Motor neuron (in vitro differentiated cells): ENCODE data around the gene USP48. TPM values are rescaled to one million over a fixed set of nuclear protein-coding genes. Genes with fewer than 3 reads are reported as not detected.

Experiments
- ATAC-seq, 8 experiments: fragments of 200-7000 bp; cut with Tn5 transposase; replicated peaks in 6 of 8; 2 replicates each; pipeline ENCODE4 v1.8.0; 2021; ENCODE audit warnings: mild to moderate bottlenecking in 8 of 8, moderate library complexity in 8 of 8
- H3K27ac ChIP-seq, 2 donors: fragments of 250-450 bp; sonication (Bioruptor Pico); 2 replicates each; pipeline ENCODE4 v1.9.0; 2021; ENCODE audit warnings: antibody characterized with exemption in 2 of 2, mild to moderate bottlenecking in 2 of 2, moderate library complexity in 1 of 2
- H3K4me1 ChIP-seq, 2 donors: fragments of 250-450 bp; sonication (Bioruptor Pico); replicated peaks in 1 of 2; 2 replicates each; pipeline ENCODE4 v1.6.1; 2021; ENCODE audit warnings: antibody characterized with exemption in 2 of 2, mild to moderate bottlenecking in 2 of 2, moderate library complexity in 1 of 2
- H3K4me3 ChIP-seq, 5 donors: fragments of 250-450 bp; sonication (Bioruptor Pico); 2 replicates each; pipeline ENCODE4 v1.9.0; 2021; ENCODE audit warnings: antibody characterized with exemption in 5 of 5, mild to moderate bottlenecking in 5 of 5, moderate library complexity in 4 of 5
- WGBS, 10 experiments: fragments of 450-650 bp; shearing (Covaris generic); methylation state at CpG; one replicate each; pipeline ENCODE4 v1.0.0; 2022; 5-methylcytosine and 5-hydroxymethylcytosine counted together
- in situ Hi-C, 9 experiments: fragments of 400-800 bp; cut with MboI; loops; one replicate each; pipeline ENCODE4 v1.15.0; 2021; ENCODE audit warnings: low sequenced_read_pairs in 9 of 9, low pct_unique_long_range_greater_than_20kb in 2 of 9; ENCODE audit not compliant: unreplicated experiment in 9 of 9
- total RNA-seq, 8 experiments: library from RNA; unstranded; fragments of 300-600 nt; gene quantifications; 2 replicates each; pipeline versions ENCODE4 v1.2.3 to v1.2.4, GENCODE V29; 2022

USP48 gene
- total RNA-seq, 8 experiments from 2014 or later, result 34.1 to 84.9 (median 54.9) TPM

GRCh38 chr1:21647431-21648351 is 135.3 kb downstream of the USP48 start:
- in situ Hi-C loops, result loop anchor here in 1 of 9 experiments (25.0 kb wide), 1 partner anchor 410 kb away; no protein-coding TSS in a partner anchor
- Histone ChIP-seq H3K4me3 (no peak overlapping the region), H3K27ac (peak overlapping the region in 1 of 2 donors; percentile 16), H3K4me1 (peaks cover 16 to 34% of the 10 kb centered on the region in 2 donors)
- WGBS, 10 experiments, result 6 to 69% (median 39%) methylated on average over 3 to 16 of the region's 19 CpGs; no CpG with 5 or more reads in 2 of the 10 experiments
- peak; percentile 3 to 71 (median 24) for ATAC-seq

DNA sequence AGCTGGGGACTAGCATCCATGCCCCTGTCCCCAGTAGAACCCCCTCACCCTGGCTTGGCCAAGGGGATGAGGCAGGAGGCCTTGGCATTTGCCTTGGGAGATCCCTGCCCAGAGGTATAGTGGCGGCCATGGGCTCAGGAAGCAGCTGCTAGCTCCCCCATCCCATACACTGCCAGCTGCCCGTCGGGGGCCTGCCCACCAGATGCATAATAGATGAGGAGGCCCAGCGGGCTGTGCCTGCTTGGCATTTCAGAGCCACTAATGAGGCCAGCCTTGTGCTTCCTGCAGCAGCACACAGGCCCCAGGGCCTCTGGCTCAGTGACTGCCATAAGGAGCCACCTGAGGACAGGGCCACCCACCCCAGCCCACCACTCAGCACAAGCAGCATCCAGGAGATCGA is 137.4 kb downstream of the USP48 start:
- ATAC-seq, result peak in 3 of 8 experiments; percentile 17 to 47 (median 38)
- WGBS, 10 experiments, result 0 to 100% (median 78%) methylated on average over 1 to 5 of the region's 5 CpGs; no CpG with 5 or more reads in 5 of the 10 experiments
- in situ Hi-C loops, result loop anchor here in 1 of 9 experiments (25.0 kb wide), 1 partner anchor 408 kb away; no protein-coding TSS in a partner anchor
- Histone ChIP-seq H3K27ac (no peak overlapping the region), H3K4me1 (peaks cover 8 to 22% of the 10 kb centered on the region in 2 donors), H3K4me3 (no peak overlapping the region)

GRCh38 chr1:21644906-21645305 is 138.0 kb downstream of the USP48 start:
- ATAC-seq, result no peak
- Histone ChIP-seq H3K4me1 (peaks cover 9 to 18% of the 10 kb centered on the region in 2 donors), H3K4me3 (no peak overlapping the region), H3K27ac (no peak overlapping the region)
- WGBS, 10 experiments, result 0 to 100% (median 68%) methylated on average over 1 to 5 of the region's 5 CpGs; no CpG with 5 or more reads in 2 of the 10 experiments
- in situ Hi-C loops, result loop anchor here in 1 of 9 experiments (25.0 kb wide), 1 partner anchor 408 kb away; no protein-coding TSS in a partner anchor

GRCh38 chr1:21644348-21644747 is 138.6 kb downstream of the USP48 start:
- ATAC-seq, result no peak
- WGBS, 10 experiments, result 17 to 100% (median 86%) methylated on average over 1 to 9 of the region's 10 CpGs; no CpG with 5 or more reads in 2 of the 10 experiments

DNA sequence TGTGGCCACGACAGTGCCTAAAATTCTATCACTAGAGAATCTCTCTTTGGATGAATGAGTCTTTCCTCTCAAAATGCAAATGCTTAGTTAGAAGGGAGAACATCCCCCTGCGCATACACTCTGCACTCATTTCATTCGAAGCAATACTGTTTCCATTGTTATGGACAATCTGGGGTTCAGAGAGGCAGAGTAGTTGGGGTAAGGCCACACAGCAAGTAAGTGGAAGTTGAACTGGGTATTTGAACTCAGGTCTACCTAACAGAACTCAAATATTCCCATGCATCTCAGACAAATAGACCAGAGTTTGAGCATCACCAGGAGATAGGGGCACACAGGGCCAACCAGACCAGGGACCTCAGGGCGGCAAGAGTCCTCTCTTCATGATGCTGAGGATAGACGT is 139.3 kb downstream of the USP48 start:
- Histone ChIP-seq H3K27ac (no peak overlapping the region), H3K4me1 (peaks cover 19 to 29% of the 10 kb centered on the region in 2 donors), H3K4me3 (no peak overlapping the region)
- no peak for ATAC-seq
- 57 to 100% (median 80%) methylated on average over 1 to 5 of the region's 5 CpGs; no CpG with 5 or more reads in 1 of the 10 experiments for WGBS, 10 experiments
- in situ Hi-C loops, result loop anchor here in 1 of 9 experiments (25.0 kb wide), 1 partner anchor 406 kb away; no protein-coding TSS in a partner anchor

More at GRCh38 chr1:21644348-21644747, 138.6 kb downstream of the USP48 start:
- H3K4me3 ChIP-seq, result no peak overlapping the region
- peaks cover 14 to 22% of the 10 kb centered on the region in 2 donors for H3K4me1 ChIP-seq
- in situ Hi-C loops, result loop anchor here in 1 of 9 experiments (25.0 kb wide), 1 partner anchor 407 kb away; no protein-coding TSS in a partner anchor
- H3K27ac ChIP-seq, result no peak overlapping the region

- no peak for ATAC-seq
- in situ Hi-C loops, result loop anchor here in 1 of 9 experiments (25.0 kb wide), 1 partner anchor 405 kb away; no protein-coding TSS in a partner anchor
- WGBS, 10 experiments, result 75 to 100% (median 88%) methylated on average over 1 to 10 of the region's 19 CpGs; no CpG with 5 or more reads in 4 of the 10 experiments
- Histone ChIP-seq H3K4me1 (peaks cover 18 to 22% of the 10 kb centered on the region in 2 donors), H3K27ac (no peak overlapping the region), H3K4me3 (no peak overlapping the region)
Measured at GRCh38 chr1:21641967-21642739, 140.8 kb downstream of the USP48 start.

DNA sequence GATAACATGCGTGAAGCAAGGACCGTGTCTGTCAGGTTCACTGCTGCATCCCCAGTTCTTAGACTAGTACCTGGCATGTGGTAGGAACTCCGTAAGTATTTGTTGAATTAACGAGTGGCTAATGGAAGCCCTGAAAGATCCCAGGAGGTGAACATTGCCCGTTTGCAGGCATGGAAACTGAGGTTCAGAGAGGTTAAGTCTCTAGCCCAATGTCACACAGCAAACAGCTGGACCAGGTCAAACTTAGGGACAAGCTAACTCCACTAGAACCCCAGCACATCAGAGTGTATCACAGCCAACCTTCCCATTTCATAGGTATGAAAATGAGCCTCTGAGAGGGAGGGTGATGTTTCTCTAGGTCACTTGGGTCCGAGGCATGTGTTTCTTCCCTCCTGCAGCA is 141.4 kb downstream of the USP48 start:
- in situ Hi-C loops, result loop anchor here in 1 of 9 experiments (25.0 kb wide), 1 partner anchor 404 kb away; no protein-coding TSS in a partner anchor
- WGBS, 10 experiments, result 0 to 100% (median 73%) methylated on average over 1 to 5 of the region's 6 CpGs; no CpG with 5 or more reads in 1 of the 10 experiments
- ATAC-seq, result no peak
- Histone ChIP-seq H3K27ac (no peak overlapping the region), H3K4me1 (peaks cover 18 to 22% of the 10 kb centered on the region in 2 donors), H3K4me3 (no peak overlapping the region)

DNA sequence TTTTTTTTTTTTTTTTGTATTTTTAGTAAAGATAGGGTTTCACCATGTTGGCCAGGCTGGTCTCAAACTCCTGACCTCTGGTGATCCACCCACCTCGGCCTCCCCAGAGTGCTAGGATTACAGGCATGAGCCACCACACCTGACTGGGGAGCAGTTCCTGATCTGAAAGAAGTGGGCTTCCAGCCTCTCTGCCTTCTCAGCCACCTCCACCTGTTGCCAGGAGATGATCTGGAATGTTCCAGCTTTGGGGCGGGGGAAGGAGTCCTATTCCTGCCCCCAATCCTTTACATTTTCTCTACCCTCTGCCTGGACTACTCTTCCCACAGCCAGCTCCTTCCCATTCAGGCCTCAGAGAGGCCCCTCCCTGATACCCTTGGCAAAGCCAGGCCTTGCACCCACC is 141.9 kb downstream of the USP48 start:
- in situ Hi-C loops, result loop anchor here in 1 of 9 experiments (25.0 kb wide), 1 partner anchor 404 kb away; no protein-coding TSS in a partner anchor
- no peak for ATAC-seq
- no peak overlapping the region for H3K4me3 ChIP-seq
- H3K27ac ChIP-seq, result no peak overlapping the region
- WGBS, 10 experiments, result 40 to 100% (median 80%) methylated on average over 1 to 2 of the region's 2 CpGs; no CpG with 5 or more reads in 5 of the 10 experiments
- peaks cover 18 to 22% of the 10 kb centered on the region in 2 donors for H3K4me1 ChIP-seq

DNA sequence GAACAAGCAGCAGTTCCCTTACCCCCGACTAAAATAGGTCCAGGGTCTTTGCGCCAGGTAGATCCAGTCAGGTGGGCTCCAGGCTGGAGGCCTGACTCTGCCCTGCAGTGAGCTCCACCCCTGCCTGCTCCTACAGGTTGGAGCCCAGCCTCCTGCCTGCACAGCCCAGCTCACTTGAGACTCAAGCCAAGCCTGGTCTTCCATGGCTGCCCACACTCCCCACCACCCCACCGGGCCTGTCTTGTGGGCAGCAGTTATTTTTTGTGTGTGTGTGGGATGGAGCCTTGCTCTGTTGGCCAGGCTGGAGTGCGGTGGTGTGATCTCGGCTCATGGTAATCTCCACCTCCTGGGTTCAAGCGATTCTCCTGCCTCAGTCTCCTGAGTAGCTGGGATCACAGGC is 142.3 kb downstream of the USP48 start:
- no peak overlapping the region for H3K27ac ChIP-seq
- peaks cover 18 to 22% of the 10 kb centered on the region in 2 donors for H3K4me1 ChIP-seq
- ATAC-seq, result no peak
- 0 to 100% (median 88%) methylated on average over 1 to 4 of the region's 6 CpGs; no CpG with 5 or more reads in 4 of the 10 experiments for WGBS, 10 experiments
- in situ Hi-C loops, result loop anchor here in 1 of 9 experiments (25.0 kb wide), 1 partner anchor 403 kb away; no protein-coding TSS in a partner anchor
- H3K4me3 ChIP-seq, result no peak overlapping the region

GRCh38 chr1:21639594-21640041 is 143.3 kb downstream of the USP48 start:
- in situ Hi-C loops, result loop anchor here in 1 of 9 experiments (25.0 kb wide), 1 partner anchor 402 kb away; no protein-coding TSS in a partner anchor
- H3K4me1 ChIP-seq, result peaks cover 18 to 22% of the 10 kb centered on the region in 2 donors
- peak; percentile 38 to 91 (median 80) for ATAC-seq
- H3K4me3 ChIP-seq, result no peak overlapping the region
- 0 to 60% (median 24%) methylated on average over 1 to 11 of the region's 24 CpGs; no CpG with 5 or more reads in 4 of the 10 experiments for WGBS, 10 experiments
- peak overlapping the region in 1 of 2 donors; percentile 72 for H3K27ac ChIP-seq

DNA sequence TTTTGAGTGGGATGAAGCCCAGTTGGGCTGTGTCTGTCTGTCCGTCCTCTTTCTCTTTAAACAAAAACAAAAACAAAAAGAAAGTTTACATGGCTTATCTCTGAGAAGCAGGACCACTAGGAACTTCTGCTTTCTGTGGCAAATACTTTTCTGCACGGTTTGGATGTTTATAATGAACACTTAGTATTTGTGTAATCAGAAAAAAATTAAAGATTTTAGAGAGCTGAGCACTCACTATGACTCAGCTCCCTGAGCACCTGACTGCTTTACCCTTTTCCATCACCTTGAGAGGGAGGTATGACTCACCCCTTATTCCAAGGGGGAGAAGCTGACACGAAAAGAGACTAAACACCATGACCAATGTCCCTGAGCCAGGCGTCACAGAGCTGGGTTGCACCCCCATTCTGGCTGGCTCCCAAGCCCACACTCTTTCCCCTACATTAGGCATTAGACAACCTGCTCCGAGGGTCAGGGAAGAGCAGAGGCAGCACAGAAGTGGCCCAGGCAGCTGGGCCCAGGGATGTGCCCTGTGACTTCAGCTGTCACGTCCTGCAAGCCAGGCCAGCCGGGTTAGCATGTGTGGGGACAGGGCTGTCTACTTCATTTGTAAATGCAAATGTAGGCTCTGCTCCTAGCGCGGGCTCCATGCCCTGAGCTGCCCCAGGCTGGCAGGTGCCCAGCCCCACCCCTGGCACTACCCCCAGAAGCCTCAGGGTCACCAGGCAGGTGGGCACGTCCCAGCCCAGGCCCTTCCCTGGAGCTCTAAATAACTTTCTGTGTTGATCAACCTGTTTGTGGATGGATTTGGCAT is 144.2 kb downstream of the USP48 start:
- WGBS, 10 experiments, result 20 to 72% (median 40%) methylated on average over 1 to 6 of the region's 10 CpGs; no CpG with 5 or more reads in 1 of the 10 experiments
- peaks cover 18 to 22% of the 10 kb centered on the region in 2 donors for H3K4me1 ChIP-seq
- no peak overlapping the region for H3K4me3 ChIP-seq
- in situ Hi-C loops, result loop anchor here in 1 of 9 experiments (25.0 kb wide), 1 partner anchor 401 kb away; no protein-coding TSS in a partner anchor
- peak; percentile 32 to 87 (median 76) for ATAC-seq
- H3K27ac ChIP-seq, result peak overlapping the region in 1 of 2 donors; percentile 72
